ENCODE results near the gene TIAM2. TPM values are rescaled to one million over a fixed set of nuclear protein-coding genes. Genes with fewer than 3 reads are reported as not detected.

Gene TIAM2
- total and polyA plus RNA-seq, 8 donors = 1.1 to 44.2 (median 5.5) TPM

GRCh38 chr6:155188707-155189496, 193.8 kb downstream of the TIAM2 start:
- H3K27ac ChIP-seq = peak overlapping the region in 3 of 5 donors; percentile 73 to 77 (median 74)
- intact Hi-C loops (cut with DNase I; ENCODE audit: low total_unique reads) = no loop called here
- no peaks in the 10 kb centered on the region for H3K27me3 ChIP-seq
- TF ChIP-seq POLR2A (IDR thresholded peaks at IDR 0.05) = no peak
- peak in 2 of 3 donors; percentile 0 to 37 for TF ChIP-seq POLR2AphosphoS5 (IDR thresholded peaks at IDR 0.05)
- H3K4me3 ChIP-seq = peak overlapping the region in 1 of 4 donors; percentile 10
- H3K9me3 ChIP-seq = no peaks in the 10 kb centered on the region
- peaks cover 5 to 45% (median 23%) of the 10 kb centered on the region in 4 donors for H3K4me1 ChIP-seq
- peak in 1 of 2 donors; percentile 70 for DNase-seq
- WGBS, 5 donors = 47 to 59% (median 51%) methylated on average over 9 of the region's 9 CpGs
- no peaks in the 10 kb centered on the region for H3K36me3 ChIP-seq

- Histone ChIP-seq H3K27ac (no peak overlapping the region), H3K4me1 (peaks cover 5 to 42% (median 21%) of the 10 kb centered on the region in 4 donors), H3K36me3 (no peaks in the 10 kb centered on the region), H3K4me3 (no peak overlapping the region), H3K9me3 (no peaks in the 10 kb centered on the region), H3K27me3 (no peaks in the 10 kb centered on the region)
- intact Hi-C loops (cut with DNase I; ENCODE audit: low total_unique reads) = no loop called here
- WGBS, 5 donors = 62 to 70% (median 64%) methylated on average over 4 of the region's 4 CpGs
- TF ChIP-seq POLR2A (IDR thresholded peaks at IDR 0.05) = no peak
- TF ChIP-seq CTCF (IDR thresholded peaks at IDR 0.05) = no peak
- TF ChIP-seq POLR2AphosphoS5 (IDR thresholded peaks at IDR 0.05) = no peak
- TF ChIP-seq EP300 (IDR thresholded peaks at IDR 0.05) = no peak
- DNase-seq = no peak
These were observed 195.6 kb downstream of the TIAM2 start for GRCh38 chr6:155190677-155191076.

GRCh38 chr6:155193526-155193925, 198.4 kb downstream of the TIAM2 start:
- Histone ChIP-seq H3K4me3 (no peak overlapping the region), H3K36me3 (no peaks in the 10 kb centered on the region), H3K27ac (no peak overlapping the region), H3K9me3 (no peaks in the 10 kb centered on the region), H3K4me1 (peaks cover 5 to 22% (median 14%) of the 10 kb centered on the region in 4 donors), H3K27me3 (no peaks in the 10 kb centered on the region)
- WGBS, 5 donors = 86 to 98% (median 93%) methylated on average over 5 of the region's 5 CpGs
- DNase-seq = no peak
- intact Hi-C loops (cut with DNase I; ENCODE audit: low total_unique reads) = no loop called here
- TF ChIP-seq CTCF (IDR thresholded peaks at IDR 0.05) (no peak), POLR2A (IDR thresholded peaks at IDR 0.05) (no peak), EP300 (IDR thresholded peaks at IDR 0.05) (no peak), POLR2AphosphoS5 (IDR thresholded peaks at IDR 0.05) (no peak)

- DNase-seq = no peak
- Histone ChIP-seq H3K27me3 (no peaks in the 10 kb centered on the region), H3K27ac (no peak overlapping the region), H3K4me3 (no peak overlapping the region), H3K36me3 (no peaks in the 10 kb centered on the region), H3K9me3 (no peaks in the 10 kb centered on the region), H3K4me1 (peaks cover 5 to 14% (median 10%) of the 10 kb centered on the region in 4 donors)
- intact Hi-C loops (cut with DNase I; ENCODE audit: low total_unique reads) = no loop called here
- WGBS, 5 donors = 95 to 100% (median 96%) methylated on average over 2 of the region's 2 CpGs
- TF ChIP-seq EP300 (IDR thresholded peaks at IDR 0.05) (no peak), CTCF (IDR thresholded peaks at IDR 0.05) (no peak), POLR2A (IDR thresholded peaks at IDR 0.05) (no peak), POLR2AphosphoS5 (IDR thresholded peaks at IDR 0.05) (no peak)
These were observed 199.3 kb downstream of the TIAM2 start for GRCh38 chr6:155194399-155194798.

- Histone ChIP-seq H3K27ac (no peak overlapping the region), H3K27me3 (no peaks in the 10 kb centered on the region), H3K36me3 (no peaks in the 10 kb centered on the region), H3K4me3 (no peak overlapping the region), H3K4me1 (no peaks in the 10 kb centered on the region), H3K9me3 (no peaks in the 10 kb centered on the region)
- TF ChIP-seq EP300 (IDR thresholded peaks at IDR 0.05) (no peak), POLR2A (IDR thresholded peaks at IDR 0.05) (no peak), POLR2AphosphoS5 (IDR thresholded peaks at IDR 0.05) (no peak)
- intact Hi-C loops (cut with DNase I; ENCODE audit: low total_unique reads) = no loop called here
- 93 to 96% (median 95%) methylated on average over 7 of the region's 7 CpGs for whole genome bisulfite sequencing, 5 donors
- DNase-seq = no peak
These were observed 200.8 kb downstream of the TIAM2 start for GRCh38 chr6:155195903-155196302.
